Effector memory CD8-positive, alpha-beta T cell (primary cell): Measurements from ENCODE around the gene OXSM.

Experiments
- ATAC-seq: fragments of 150-1000 bp; cut with Tn5 transposase; replicated peaks from 2 replicates; pipeline ENCODE4 v1.10.0; 2021; ENCODE audit warnings: mild to moderate bottlenecking, moderate library complexity
- DNase-seq, 3 experiments: peaks; one replicate each; pipeline ENCODE4 v3.0.0; 2021
- H3K27ac Mint-ChIP-seq, 2 donors: one replicate each; pipeline ENCODE4 v1.8.0; 2022; ENCODE audit warnings: mild to moderate bottlenecking in 2 of 2, mixed read lengths in 2 of 2, moderate library complexity in 2 of 2
- H3K27me3 Mint-ChIP-seq, 2 donors: one replicate each; pipeline ENCODE4 v1.8.0; 2022; ENCODE audit warnings: mixed read lengths in 2 of 2
- H3K36me3 Mint-ChIP-seq: one replicate; pipeline ENCODE4 v1.8.0; 2022; ENCODE audit warnings: mild to moderate bottlenecking, moderate library complexity, mixed read lengths; ENCODE audit not compliant: insufficient read depth
- H3K4me1 Mint-ChIP-seq, 2 donors: one replicate each; pipeline ENCODE4 v1.8.0; 2022; ENCODE audit warnings: low read depth in 2 of 2, mixed read lengths in 2 of 2
- H3K4me3 Mint-ChIP-seq, 2 donors: one replicate each; pipeline ENCODE4 v1.8.0; 2022; ENCODE audit warnings: mild to moderate bottlenecking in 2 of 2, mixed read lengths in 2 of 2, moderate library complexity in 2 of 2
- H3K9me3 Mint-ChIP-seq, 2 donors: one replicate each; pipeline ENCODE4 v1.8.0; 2022; ENCODE audit warnings: mixed read lengths in 2 of 2

The OXSM gene

DNA sequence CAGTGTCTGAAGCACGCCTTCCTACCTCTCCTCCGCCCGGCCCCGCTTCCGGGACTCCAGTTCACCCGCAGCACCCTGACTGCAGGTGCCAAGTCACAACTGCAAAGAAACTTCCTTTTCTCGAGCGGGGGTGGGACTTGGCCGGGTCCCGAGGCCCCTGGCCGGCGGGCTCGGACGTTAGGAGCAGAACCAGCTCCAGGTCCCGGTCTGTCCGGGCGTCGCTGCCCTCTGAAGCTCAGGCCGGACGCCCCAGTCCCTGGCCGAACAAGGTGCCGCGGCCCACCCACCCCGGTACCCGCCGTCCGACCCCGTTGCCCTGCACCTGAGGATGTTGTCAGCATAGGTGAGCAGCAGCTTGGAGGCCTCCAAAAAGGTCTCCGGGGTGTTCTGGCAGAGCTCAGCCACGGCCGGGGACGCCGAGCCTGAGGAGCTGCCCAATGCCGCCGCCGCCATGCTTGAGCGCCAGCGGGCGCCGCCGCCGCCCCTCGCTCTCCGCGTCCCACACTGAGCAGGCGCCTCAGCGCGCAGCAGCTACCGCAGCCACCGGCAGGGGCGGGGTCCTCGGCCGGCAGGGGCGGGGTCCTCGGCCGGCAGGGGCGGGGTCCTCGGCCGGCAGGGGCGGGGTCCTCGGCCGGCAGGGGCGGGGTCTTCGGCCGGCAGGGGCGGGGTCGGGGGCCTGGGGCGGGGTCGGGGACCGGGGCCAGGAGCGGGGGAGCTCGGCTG, 6.8 kb upstream of the OXSM start, which contains the start of gene NGLY1:
TSS of gene NGLY1 (minus strand) at position 506 of the 723 bp plus-strand sequence. CDS start at position 453, 53 bp downstream.
- Mint-ChIP-seq H3K27ac (peak within 1 kb of the TSS; percentile 66 to 89), H3K4me3 (peak within 1 kb of the TSS; percentile 85), H3K27me3 (no peaks in the 10 kb centered on the region), H3K9me3 (no peaks in the 10 kb centered on the region), H3K36me3 (peaks cover 22% of the 10 kb centered on the region), H3K4me1 (peaks cover 12 to 32% of the 10 kb centered on the region in 2 donors)
- peak; percentile 89 for ATAC-seq
- peak; percentile 79 to 81 (median 80) for DNase-seq

DNA sequence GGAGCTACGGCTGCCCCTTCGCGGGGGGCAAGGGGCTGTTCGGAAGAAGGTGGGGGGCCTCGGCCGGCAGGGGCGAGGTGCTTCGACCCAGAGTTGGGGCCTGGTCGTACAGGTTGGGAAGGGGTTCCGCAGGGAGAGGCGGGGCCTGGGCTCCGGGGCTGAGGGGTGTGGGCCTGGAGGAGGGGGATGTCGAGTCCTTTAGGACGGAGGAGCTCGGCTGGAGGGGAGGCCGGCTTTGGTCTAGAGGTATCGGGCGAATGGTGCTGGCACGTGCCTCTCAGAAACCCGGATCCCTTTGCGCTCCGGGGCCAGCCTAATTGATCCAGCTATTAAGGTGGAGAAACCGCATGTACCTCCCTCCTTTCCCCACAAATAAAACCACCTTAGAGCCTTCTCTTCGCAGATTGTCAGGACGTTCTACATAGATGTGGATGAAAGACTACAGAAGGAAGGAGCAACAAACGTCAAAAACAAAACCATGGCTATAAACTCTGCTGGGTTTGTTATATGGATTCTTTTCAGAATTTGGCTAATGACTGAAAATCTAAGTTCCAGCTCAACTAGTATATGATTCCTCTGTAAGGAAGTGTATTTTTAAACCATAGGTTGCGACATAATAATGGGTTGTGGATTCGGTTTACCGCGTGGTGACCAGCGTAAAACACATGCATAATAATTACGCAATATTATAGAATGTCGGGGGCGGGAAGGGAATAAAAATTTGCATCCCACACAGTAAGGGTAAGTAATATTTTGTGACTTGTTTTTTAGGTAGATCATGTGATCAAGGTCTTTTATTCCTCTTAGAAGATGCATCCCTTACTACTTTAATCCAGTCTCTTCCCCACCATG, 6.0 kb upstream of the OXSM start:
- no peak for DNase-seq
- peak; percentile 15 for ATAC-seq
- peaks cover 12 to 36% of the 10 kb centered on the region in 2 donors for H3K4me1 Mint-ChIP-seq

DNA sequence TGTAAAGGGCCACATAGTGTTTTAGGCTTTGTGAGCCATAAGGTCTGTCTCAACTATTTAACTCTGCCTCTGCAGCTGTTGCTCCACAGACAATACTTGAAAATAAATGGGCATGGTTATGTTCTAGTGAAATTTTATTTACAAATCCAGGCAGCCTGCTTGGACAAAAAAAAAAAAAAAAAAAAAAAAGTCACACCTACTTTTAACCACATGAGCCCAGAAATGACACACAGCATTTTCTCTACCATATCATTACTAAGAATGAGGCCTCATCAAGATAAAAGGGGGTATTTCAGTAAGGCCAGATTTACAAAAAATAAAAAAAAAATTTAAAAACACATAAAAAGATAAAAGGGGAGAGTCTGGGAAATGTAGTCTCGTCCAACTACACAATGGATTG, 4.9 kb upstream of the OXSM start:
- no peak for DNase-seq
- no peak for ATAC-seq
- Mint-ChIP-seq H3K27me3 (no peaks in the 10 kb centered on the region), H3K27ac (no peak overlapping the region), H3K9me3 (no peaks in the 10 kb centered on the region), H3K4me1 (peaks cover 14 to 33% of the 10 kb centered on the region in 2 donors), H3K4me3 (no peak overlapping the region), H3K36me3 (peaks cover 17% of the 10 kb centered on the region)

More for the DNA sequence above, 6.0 kb upstream of the OXSM start:
- Mint-ChIP-seq H3K9me3 (no peaks in the 10 kb centered on the region), H3K27ac (peak overlapping the region; percentile 58 to 66), H3K36me3 (peaks cover 14% of the 10 kb centered on the region), H3K4me3 (peak overlapping the region; percentile 85), H3K27me3 (no peaks in the 10 kb centered on the region)

DNA sequence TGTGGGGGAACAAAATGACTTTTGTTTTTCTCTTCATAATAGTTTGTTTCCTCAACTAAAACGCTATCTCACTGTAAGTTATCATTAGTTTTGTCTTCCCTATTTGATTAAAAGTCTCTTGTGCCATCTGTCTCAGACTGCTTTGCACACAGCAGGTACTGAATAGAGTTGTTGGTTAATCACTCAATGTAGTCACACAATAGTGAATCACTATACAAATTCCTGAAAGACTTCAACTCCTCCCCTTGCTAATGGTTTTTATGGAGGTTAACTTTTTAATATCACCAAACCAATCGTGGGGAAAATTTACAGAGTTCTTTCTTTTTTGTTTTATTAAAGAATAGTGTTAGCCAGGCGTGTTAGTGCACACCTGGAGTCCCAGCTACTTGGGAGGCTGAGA, 4.1 kb upstream of the OXSM start:
- ATAC-seq (no peak), DNase-seq (no peak)
- Mint-ChIP-seq H3K27me3 (no peaks in the 10 kb centered on the region), H3K27ac (no peak overlapping the region), H3K4me1 (peaks cover 18 to 29% of the 10 kb centered on the region in 2 donors), H3K36me3 (peaks cover 15% of the 10 kb centered on the region), H3K4me3 (no peak overlapping the region), H3K9me3 (no peaks in the 10 kb centered on the region)

DNA sequence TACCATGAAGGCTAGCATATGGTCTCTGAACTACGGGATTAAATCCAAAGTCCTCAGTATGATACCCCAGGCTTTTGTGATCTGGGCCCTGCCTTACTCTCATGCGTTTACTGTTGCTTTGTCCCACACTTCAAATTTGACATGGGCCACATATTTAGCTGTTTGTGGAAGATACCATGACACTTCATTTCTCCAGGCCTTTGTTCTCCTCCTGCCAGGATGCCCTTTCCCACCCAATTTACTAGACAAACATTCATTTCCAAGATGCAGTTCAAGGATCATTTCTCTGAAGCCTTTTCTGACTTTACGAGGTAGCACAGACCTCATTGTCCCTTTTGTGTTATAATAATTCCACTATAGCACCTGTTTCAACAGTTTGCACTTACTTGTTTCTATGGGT, 2.2 kb upstream of the OXSM start:
- Mint-ChIP-seq H3K36me3 (peaks cover 14% of the 10 kb centered on the region), H3K27me3 (no peaks in the 10 kb centered on the region), H3K27ac (no peak overlapping the region), H3K9me3 (no peaks in the 10 kb centered on the region), H3K4me1 (peaks cover 11 to 21% of the 10 kb centered on the region in 2 donors), H3K4me3 (no peak overlapping the region)
- no peak for DNase-seq
- ATAC-seq = no peak

DNA sequence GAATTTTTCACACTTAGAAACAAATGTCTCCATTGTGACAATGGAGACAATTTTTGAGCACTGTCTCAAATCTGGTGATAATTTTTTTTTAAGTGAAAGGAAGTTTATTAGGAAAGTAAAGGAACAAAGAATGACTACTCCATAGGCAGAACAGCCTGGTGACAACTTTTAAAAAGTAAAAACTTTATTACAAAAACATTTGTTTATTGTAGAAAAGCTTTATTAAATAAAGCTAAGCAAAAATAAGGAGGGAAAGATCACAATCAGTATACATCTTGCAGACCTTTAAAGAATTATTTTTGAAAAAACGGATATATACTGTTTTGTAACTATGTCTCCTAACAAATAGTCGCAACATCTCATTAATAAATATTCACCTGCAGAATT, 688 bp upstream of the OXSM start:
- H3K36me3 Mint-ChIP-seq = peaks cover 8% of the 10 kb centered on the region
- peak overlapping the region; percentile 94 to 96 for H3K4me3 Mint-ChIP-seq
- peak overlapping the region; percentile 98 to 99 for H3K27ac Mint-ChIP-seq
- no peak for DNase-seq
- H3K27me3 Mint-ChIP-seq = no peaks in the 10 kb centered on the region
- no peak for ATAC-seq
- no peaks in the 10 kb centered on the region for H3K9me3 Mint-ChIP-seq
- H3K4me1 Mint-ChIP-seq = peaks cover 16% of the 10 kb centered on the region in 2 donors

DNA sequence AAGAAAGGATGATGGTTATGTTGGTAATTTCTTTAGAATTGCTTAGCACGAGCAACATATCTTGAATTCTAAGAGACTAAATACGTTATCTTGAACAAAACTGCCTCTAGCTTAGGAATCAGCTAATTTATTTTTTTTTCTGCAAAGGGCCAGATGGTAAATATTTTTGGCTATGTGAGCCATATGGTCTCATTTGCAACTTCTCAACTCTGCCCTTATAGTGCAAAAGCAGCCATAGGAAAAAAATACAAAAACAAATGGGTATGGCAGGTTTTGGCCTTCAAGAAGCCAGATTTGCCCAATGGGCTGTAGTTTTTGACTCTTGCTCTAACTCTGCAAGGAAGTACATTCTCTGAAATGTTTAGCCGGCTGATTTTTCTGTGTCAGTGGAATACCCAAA, 11.9 kb downstream of the OXSM start:
- DNase-seq (no peak), ATAC-seq (no peak)
- Mint-ChIP-seq H3K27ac (no peak overlapping the region), H3K4me1 (no peaks in the 10 kb centered on the region), H3K27me3 (peaks cover 5 to 23% of the 10 kb centered on the region in 2 donors), H3K4me3 (no peak overlapping the region), H3K9me3 (no peaks in the 10 kb centered on the region), H3K36me3 (no peaks in the 10 kb centered on the region)

DNA sequence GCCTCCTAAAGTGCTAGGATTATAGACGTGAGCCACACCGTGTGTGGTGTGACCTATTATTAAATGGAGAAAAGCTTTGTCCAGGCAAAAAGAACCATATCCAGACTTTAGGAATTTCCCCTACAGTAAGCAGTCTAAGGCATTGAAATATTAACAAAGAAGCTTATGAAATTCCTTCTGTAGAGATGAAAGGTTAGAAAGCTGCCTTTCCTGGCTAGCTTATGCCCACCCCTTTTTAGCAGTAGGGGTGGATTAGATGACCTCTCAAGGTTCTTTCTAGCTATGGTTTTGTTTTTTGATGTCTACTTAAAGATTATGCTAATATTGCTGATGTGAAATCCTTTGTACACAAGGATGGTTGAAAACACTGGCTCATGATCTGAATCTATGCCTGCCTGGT, 13.9 kb downstream of the OXSM start:
- ATAC-seq (no peak), DNase-seq (no peak)
- H3K4me1 Mint-ChIP-seq = no peaks in the 10 kb centered on the region
- no peak overlapping the region for H3K27ac Mint-ChIP-seq
- no peaks in the 10 kb centered on the region for H3K9me3 Mint-ChIP-seq
- H3K27me3 Mint-ChIP-seq = peaks cover 18 to 30% of the 10 kb centered on the region in 2 donors
- H3K4me3 Mint-ChIP-seq = no peak overlapping the region
- no peaks in the 10 kb centered on the region for H3K36me3 Mint-ChIP-seq

DNA sequence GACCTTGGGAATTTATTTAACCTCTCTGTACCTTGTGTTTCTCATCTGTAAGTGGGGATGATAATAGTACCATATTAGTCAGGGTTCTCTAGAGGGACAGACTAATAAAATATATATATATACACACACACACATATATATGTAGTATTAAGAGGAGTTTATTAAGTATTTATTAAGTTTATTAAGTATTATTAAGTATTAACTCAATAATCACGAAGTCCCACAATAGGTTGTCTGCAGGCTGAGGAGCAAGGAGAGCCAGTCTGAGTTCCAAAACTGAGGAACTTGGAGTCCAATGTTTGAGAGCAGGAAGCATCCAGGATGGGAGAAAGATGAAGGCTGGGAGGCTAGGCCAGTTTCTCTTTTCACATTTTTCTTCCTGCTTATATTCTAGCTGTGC, 14.8 kb downstream of the OXSM start:
- DNase-seq (no peak), ATAC-seq (no peak)
- H3K4me3 Mint-ChIP-seq = no peak overlapping the region
- peaks cover 18 to 30% of the 10 kb centered on the region in 2 donors for H3K27me3 Mint-ChIP-seq
- no peaks in the 10 kb centered on the region for H3K36me3 Mint-ChIP-seq
- H3K4me1 Mint-ChIP-seq = no peaks in the 10 kb centered on the region
- H3K9me3 Mint-ChIP-seq = no peaks in the 10 kb centered on the region
- no peak overlapping the region for H3K27ac Mint-ChIP-seq

DNA sequence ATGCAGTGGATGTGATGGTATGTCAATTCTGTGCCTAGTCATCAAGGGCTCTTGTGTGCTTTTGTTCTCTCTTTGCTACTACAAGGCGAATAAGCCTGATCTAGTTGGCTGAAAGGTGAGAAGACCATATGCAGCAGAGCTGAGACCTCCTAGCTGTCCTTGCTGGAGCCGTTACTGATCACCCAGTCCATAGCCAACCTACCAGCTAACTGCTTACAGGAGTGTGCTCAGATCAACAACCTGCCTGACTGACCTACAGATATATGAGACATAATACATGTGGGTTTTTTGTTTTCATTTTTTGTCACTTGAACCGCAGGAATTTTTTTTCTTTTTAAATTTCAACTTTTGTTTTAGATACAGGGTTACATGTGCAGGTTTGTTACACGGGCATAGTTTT, 22.8 kb downstream of the OXSM start:
- Mint-ChIP-seq H3K4me1 (no peaks in the 10 kb centered on the region), H3K36me3 (no peaks in the 10 kb centered on the region), H3K27ac (no peak overlapping the region), H3K9me3 (no peaks in the 10 kb centered on the region), H3K27me3 (peaks cover 6 to 10% of the 10 kb centered on the region in 2 donors), H3K4me3 (no peak overlapping the region)
- no peak for DNase-seq
- no peak for ATAC-seq

DNA sequence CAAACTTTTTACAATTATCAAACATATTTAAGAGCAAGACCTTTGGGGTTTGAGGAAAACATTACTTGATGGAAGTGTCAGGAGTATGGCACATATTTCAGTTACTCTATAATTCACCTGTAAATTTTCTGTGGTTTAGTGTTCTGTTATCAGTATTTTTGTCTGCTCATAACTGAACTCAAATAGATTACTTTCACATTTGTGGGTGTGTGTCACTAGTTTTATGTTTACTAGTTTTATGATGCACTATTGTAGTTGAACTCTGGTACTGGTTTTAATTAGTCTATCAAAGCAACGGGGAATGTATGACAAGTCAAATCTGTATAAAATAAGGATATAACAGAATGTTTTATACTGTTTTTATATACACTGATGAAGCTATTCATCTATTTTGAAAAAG, 27.2 kb downstream of the OXSM start:
- Mint-ChIP-seq H3K9me3 (no peaks in the 10 kb centered on the region), H3K27me3 (no peaks in the 10 kb centered on the region), H3K27ac (no peak overlapping the region), H3K4me1 (no peaks in the 10 kb centered on the region), H3K36me3 (no peaks in the 10 kb centered on the region), H3K4me3 (no peak overlapping the region)
- DNase-seq = no peak
- ATAC-seq = no peak

DNA sequence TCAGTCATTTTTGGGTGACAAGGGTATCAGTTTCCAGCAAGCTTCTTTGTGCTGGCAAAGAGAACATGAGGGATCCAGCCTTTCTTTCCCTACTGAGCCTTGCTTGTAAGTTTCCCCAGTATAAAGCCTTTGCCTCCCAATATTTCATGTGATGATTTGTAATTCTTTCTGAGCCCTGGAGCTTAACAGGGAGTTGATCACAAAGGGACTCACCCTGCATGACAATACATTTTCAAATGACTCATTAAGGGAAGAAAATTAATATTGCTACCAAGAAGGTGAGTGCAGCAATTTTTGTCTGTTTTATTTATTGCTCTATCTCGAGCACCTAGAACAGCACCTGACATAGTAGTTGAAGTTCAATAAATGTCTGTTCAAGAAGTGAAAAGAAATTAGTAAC, 27.7 kb downstream of the OXSM start:
- DNase-seq (no peak), ATAC-seq (no peak)
- no peak overlapping the region for H3K4me3 Mint-ChIP-seq
- no peak overlapping the region for H3K27ac Mint-ChIP-seq
- no peaks in the 10 kb centered on the region for H3K27me3 Mint-ChIP-seq
- H3K36me3 Mint-ChIP-seq = no peaks in the 10 kb centered on the region
- H3K9me3 Mint-ChIP-seq = no peaks in the 10 kb centered on the region
- no peaks in the 10 kb centered on the region for H3K4me1 Mint-ChIP-seq

DNA sequence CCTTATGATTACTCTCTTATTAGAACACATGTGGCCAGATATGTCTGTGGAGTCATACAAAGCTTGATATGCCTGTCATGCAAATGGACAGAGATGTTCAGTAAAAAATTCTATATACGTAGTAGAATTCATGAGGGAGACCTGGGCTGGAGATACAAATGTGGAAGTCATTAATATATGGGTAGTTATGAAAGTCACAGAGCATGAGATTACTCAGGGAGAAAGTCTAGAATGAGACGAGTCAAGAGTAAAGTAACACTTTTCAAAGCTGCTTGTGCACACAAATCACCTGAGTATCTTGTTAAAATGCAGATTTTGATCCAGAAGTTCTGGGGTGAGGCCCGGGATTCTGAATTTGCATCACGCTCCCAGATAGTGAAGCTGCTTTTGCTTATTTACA, 28.4 kb downstream of the OXSM start:
- Mint-ChIP-seq H3K9me3 (no peaks in the 10 kb centered on the region), H3K4me1 (no peaks in the 10 kb centered on the region), H3K27ac (no peak overlapping the region), H3K27me3 (peaks cover 0 to 6% of the 10 kb centered on the region in 2 donors), H3K36me3 (no peaks in the 10 kb centered on the region), H3K4me3 (no peak overlapping the region)
- DNase-seq = no peak
- no peak for ATAC-seq

DNA sequence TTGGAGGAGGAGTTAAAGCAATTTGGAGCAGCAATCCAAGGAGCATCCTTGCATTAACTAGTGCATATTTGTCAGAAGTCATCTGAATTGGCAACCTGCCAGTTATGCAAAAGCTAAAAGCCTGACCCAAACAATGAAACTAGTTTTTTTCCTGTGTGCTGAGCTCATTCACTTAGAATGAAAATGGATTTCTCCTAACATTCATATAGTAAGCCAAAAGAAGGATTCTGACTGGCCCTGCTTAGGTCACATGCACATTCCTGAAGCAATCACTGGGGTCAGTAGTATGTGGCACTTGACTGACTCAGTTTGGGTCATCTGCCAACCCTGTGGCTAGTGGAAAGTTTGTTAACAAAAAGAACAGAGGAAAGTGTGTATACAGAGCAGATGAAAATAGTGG, 30.5 kb downstream of the OXSM start:
- ATAC-seq = no peak
- H3K27me3 Mint-ChIP-seq = peaks cover 0 to 6% of the 10 kb centered on the region in 2 donors
- no peaks in the 10 kb centered on the region for H3K36me3 Mint-ChIP-seq
- no peaks in the 10 kb centered on the region for H3K4me1 Mint-ChIP-seq
- H3K27ac Mint-ChIP-seq = no peak overlapping the region
- no peak overlapping the region for H3K4me3 Mint-ChIP-seq
- DNase-seq = no peak
- H3K9me3 Mint-ChIP-seq = no peaks in the 10 kb centered on the region
